ENCODE data around the gene ARID1B. TPM values are rescaled to one million over a fixed set of nuclear protein-coding genes. Genes with fewer than 3 reads are reported as not detected.

The ARID1B gene
- total RNA-seq, 1 experiment from 2014 or later: 60.3 TPM

DNA sequence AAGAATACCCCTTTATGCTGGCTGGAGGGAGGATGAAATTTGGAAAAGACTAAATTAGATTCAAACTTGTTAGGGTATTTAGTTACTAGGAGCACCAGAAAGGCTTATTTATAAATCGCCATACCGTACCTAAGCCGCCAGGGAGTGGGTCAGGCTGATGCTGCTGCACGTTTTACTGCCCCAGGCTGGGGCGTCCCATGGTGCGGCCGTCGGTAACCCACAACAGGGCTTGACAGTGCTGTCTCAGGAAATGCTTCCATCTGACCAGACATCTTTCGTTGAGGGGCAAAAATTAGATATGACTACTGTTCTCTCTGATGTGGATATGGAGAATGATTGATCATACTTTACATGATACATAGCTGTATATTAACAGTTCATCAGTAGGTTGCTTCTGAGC lies 52.9 kb downstream of the ARID1B start:
- H3K9me3 Mint-ChIP-seq: no peaks in the 10 kb centered on the region
- no peak for DNase-seq (ENCODE audit: low spot score)
- TF ChIP-seq, protein P1, sequence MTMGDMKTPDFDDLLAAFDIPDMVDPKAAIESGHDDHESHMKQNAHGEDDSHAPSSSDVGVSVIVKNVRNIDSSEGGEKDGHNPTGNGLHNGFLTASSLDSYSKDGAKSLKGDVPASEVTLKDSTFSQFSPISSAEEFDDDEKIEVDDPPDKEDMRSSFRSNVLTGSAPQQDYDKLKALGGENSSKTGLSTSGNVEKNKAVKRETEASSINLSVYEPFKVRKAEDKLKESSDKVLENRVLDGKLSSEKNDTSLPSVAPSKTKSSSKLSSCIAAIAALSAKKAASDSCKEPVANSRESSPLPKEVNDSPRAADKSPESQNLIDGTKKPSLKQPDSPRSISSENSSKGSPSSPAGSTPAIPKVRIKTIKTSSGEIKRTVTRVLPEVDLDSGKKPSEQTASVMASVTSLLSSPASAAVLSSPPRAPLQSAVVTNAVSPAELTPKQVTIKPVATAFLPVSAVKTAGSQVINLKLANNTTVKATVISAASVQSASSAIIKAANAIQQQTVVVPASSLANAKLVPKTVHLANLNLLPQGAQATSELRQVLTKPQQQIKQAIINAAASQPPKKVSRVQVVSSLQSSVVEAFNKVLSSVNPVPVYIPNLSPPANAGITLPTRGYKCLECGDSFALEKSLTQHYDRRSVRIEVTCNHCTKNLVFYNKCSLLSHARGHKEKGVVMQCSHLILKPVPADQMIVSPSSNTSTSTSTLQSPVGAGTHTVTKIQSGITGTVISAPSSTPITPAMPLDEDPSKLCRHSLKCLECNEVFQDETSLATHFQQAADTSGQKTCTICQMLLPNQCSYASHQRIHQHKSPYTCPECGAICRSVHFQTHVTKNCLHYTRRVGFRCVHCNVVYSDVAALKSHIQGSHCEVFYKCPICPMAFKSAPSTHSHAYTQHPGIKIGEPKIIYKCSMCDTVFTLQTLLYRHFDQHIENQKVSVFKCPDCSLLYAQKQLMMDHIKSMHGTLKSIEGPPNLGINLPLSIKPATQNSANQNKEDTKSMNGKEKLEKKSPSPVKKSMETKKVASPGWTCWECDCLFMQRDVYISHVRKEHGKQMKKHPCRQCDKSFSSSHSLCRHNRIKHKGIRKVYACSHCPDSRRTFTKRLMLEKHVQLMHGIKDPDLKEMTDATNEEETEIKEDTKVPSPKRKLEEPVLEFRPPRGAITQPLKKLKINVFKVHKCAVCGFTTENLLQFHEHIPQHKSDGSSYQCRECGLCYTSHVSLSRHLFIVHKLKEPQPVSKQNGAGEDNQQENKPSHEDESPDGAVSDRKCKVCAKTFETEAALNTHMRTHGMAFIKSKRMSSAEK (CRISPR knock-in tag; IDR thresholded peaks at IDR 0.05; ENCODE audit: borderline replicate concordance): no peak
- TF ChIP-seq FOXK1 (CRISPR knock-in tag; IDR thresholded peaks at IDR 0.05) (no peak), CREM (CRISPR knock-in tag; IDR thresholded peaks at IDR 0.05) (no peak), NFATC4 (CRISPR knock-in tag; IDR thresholded peaks at IDR 0.05) (no peak), EMX1 (CRISPR knock-in tag; IDR thresholded peaks at IDR 0.05) (no peak), JUN (CRISPR knock-in tag; IDR thresholded peaks at IDR 0.05) (no peak), KAT7 (CRISPR knock-in tag; IDR thresholded peaks at IDR 0.05; ENCODE audit: borderline replicate concordance) (no peak), ZNF396 (CRISPR knock-in tag; IDR thresholded peaks at IDR 0.05; ENCODE audit: borderline replicate concordance) (no peak)
- TF ChIP-seq, protein P2, sequence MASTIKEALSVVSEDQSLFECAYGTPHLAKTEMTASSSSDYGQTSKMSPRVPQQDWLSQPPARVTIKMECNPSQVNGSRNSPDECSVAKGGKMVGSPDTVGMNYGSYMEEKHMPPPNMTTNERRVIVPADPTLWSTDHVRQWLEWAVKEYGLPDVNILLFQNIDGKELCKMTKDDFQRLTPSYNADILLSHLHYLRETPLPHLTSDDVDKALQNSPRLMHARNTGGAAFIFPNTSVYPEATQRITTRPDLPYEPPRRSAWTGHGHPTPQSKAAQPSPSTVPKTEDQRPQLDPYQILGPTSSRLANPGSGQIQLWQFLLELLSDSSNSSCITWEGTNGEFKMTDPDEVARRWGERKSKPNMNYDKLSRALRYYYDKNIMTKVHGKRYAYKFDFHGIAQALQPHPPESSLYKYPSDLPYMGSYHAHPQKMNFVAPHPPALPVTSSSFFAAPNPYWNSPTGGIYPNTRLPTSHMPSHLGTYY (CRISPR knock-in tag; IDR thresholded peaks at IDR 0.05): no peak
- TF ChIP-seq, protein P3, sequence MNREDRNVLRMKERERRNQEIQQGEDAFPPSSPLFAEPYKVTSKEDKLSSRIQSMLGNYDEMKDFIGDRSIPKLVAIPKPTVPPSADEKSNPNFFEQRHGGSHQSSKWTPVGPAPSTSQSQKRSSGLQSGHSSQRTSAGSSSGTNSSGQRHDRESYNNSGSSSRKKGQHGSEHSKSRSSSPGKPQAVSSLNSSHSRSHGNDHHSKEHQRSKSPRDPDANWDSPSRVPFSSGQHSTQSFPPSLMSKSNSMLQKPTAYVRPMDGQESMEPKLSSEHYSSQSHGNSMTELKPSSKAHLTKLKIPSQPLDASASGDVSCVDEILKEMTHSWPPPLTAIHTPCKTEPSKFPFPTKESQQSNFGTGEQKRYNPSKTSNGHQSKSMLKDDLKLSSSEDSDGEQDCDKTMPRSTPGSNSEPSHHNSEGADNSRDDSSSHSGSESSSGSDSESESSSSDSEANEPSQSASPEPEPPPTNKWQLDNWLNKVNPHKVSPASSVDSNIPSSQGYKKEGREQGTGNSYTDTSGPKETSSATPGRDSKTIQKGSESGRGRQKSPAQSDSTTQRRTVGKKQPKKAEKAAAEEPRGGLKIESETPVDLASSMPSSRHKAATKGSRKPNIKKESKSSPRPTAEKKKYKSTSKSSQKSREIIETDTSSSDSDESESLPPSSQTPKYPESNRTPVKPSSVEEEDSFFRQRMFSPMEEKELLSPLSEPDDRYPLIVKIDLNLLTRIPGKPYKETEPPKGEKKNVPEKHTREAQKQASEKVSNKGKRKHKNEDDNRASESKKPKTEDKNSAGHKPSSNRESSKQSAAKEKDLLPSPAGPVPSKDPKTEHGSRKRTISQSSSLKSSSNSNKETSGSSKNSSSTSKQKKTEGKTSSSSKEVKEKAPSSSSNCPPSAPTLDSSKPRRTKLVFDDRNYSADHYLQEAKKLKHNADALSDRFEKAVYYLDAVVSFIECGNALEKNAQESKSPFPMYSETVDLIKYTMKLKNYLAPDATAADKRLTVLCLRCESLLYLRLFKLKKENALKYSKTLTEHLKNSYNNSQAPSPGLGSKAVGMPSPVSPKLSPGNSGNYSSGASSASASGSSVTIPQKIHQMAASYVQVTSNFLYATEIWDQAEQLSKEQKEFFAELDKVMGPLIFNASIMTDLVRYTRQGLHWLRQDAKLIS (CRISPR knock-in tag; IDR thresholded peaks at IDR 0.05; ENCODE audit: borderline replicate concordance): no peak
- TF ChIP-seq, protein P4, sequence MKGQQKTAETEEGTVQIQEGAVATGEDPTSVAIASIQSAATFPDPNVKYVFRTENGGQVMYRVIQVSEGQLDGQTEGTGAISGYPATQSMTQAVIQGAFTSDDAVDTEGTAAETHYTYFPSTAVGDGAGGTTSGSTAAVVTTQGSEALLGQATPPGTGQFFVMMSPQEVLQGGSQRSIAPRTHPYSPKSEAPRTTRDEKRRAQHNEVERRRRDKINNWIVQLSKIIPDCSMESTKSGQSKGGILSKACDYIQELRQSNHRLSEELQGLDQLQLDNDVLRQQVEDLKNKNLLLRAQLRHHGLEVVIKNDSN (CRISPR knock-in tag; IDR thresholded peaks at IDR 0.05): no peak
- TF ChIP-seq, protein P5, sequence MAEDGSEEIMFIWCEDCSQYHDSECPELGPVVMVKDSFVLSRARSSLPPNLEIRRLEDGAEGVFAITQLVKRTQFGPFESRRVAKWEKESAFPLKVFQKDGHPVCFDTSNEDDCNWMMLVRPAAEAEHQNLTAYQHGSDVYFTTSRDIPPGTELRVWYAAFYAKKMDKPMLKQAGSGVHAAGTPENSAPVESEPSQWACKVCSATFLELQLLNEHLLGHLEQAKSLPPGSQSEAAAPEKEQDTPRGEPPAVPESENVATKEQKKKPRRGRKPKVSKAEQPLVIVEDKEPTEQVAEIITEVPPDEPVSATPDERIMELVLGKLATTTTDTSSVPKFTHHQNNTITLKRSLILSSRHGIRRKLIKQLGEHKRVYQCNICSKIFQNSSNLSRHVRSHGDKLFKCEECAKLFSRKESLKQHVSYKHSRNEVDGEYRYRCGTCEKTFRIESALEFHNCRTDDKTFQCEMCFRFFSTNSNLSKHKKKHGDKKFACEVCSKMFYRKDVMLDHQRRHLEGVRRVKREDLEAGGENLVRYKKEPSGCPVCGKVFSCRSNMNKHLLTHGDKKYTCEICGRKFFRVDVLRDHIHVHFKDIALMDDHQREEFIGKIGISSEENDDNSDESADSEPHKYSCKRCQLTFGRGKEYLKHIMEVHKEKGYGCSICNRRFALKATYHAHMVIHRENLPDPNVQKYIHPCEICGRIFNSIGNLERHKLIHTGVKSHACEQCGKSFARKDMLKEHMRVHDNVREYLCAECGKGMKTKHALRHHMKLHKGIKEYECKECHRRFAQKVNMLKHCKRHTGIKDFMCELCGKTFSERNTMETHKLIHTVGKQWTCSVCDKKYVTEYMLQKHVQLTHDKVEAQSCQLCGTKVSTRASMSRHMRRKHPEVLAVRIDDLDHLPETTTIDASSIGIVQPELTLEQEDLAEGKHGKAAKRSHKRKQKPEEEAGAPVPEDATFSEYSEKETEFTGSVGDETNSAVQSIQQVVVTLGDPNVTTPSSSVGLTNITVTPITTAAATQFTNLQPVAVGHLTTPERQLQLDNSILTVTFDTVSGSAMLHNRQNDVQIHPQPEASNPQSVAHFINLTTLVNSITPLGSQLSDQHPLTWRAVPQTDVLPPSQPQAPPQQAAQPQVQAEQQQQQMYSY (CRISPR knock-in tag; IDR thresholded peaks at IDR 0.05): no peak
- H3K36me3 Mint-ChIP-seq: no peaks in the 10 kb centered on the region; the same call in 1 of the 2 replicates
- no peak overlapping the region for H3K27ac Mint-ChIP-seq
- ATAC-seq: no peak
- no peaks in the 10 kb centered on the region for H3K27me3 Mint-ChIP-seq (ENCODE audit: low read depth)
- CTCF ChIA-PET: no interaction called here
- H3K4me1 Mint-ChIP-seq: peaks cover 49% of the 10 kb centered on the region
- no peak overlapping the region for H3K4me3 Mint-ChIP-seq
- POLR2A ChIA-PET: no interaction called here
